GM12878 (cell line): Measurements from ENCODE around the gene TBC1D5. TPM values are rescaled to one million over a fixed set of nuclear protein-coding genes. Genes with fewer than 3 reads are reported as not detected.

Source experiments
- ATAC-seq: fragments of 200-7000 bp; cut with Tn5 transposase; 3 replicates; pipeline ENCODE4 v1.9.1; 2020; ENCODE audit warnings: mild to moderate bottlenecking, moderate library complexity
- BruUV-seq: library from RNA; stranded (reverse); fragments of 400-500 nt; replicated peaks from 2 replicates; lab custom pipeline; 2021; lab: Mats Ljungman, UMichigan
- CTCF ChIA-PET: fragments of 300-600 bp; sonication (Branson Sonifier 250); formaldehyde crosslinking; extraction: SDS; loops from one replicate; lab custom pipeline; 2021; ENCODE audit warnings: inconsistent platforms; lab: Yijun Ruan, JAX
- POLR2A ChIA-PET: fragments of 350-600 bp; formaldehyde crosslinking; extraction: SDS; loops from one replicate; lab custom pipeline; 2021; ENCODE audit warnings: inconsistent platforms; lab: Charles Lee
- RAD21 ChIA-PET: fragments of 300-600 bp; sonication (Branson Sonifier 250); formaldehyde crosslinking; loops from one replicate; lab custom pipeline; 2023; ENCODE audit warnings: antibody characterized with exemption; ENCODE audit not compliant: unreplicated experiment; lab: Charles Lee
- SMC1A ChIA-PET: fragments of 300-600 bp; sonication (Branson Sonifier 250); formaldehyde crosslinking; loops from one replicate; lab custom pipeline; 2023; ENCODE audit not compliant: unreplicated experiment, uncharacterized antibody; lab: Charles Lee
- DNase-seq: peaks from one replicate; pipeline ENCODE4 v3.0.0-alpha.2; 2011; ENCODE audit warnings: low read depth, low spot score
- FAIRE-seq: peaks from 3 replicates; lab custom pipeline; 2011; peaks lifted over from hg19 to GRCh38; lab: Jason Lieb, UNC
- H2AFZ ChIP-seq: 2 replicates; pipeline ENCODE4 v1.6.0; 2011; ENCODE audit warnings: low read depth, low read length, control low read depth; ENCODE audit not compliant: control insufficient read depth
- H3K27ac ChIP-seq: 2 replicates; pipeline ENCODE4 v1.5.1; 2011; ENCODE audit warnings: control low read depth; ENCODE audit not compliant: control insufficient read depth, insufficient read depth
- H3K27me3 ChIP-seq, 2 experiments: replicated peaks in 1 of 2; 2 replicates each; pipeline versions ENCODE4 v1.6.0 to v1.6.1; 2011; ENCODE audit warnings: low read length in 1 of 2; ENCODE audit not compliant: control insufficient read depth in 2 of 2, insufficient read depth in 2 of 2
- H3K36me3 ChIP-seq, 2 experiments: 2 replicates each; pipeline ENCODE4 v1.5.1; 2011; ENCODE audit warnings: low read length in 1 of 2; ENCODE audit not compliant: control insufficient read depth in 2 of 2, insufficient read depth in 2 of 2
- H3K4me1 ChIP-seq: 2 replicates; pipeline ENCODE4 v1.6.1; 2011; ENCODE audit warnings: mild to moderate bottlenecking, low read length, moderate library complexity, mixed read lengths; ENCODE audit not compliant: control insufficient read depth, insufficient read depth
- H3K4me2 ChIP-seq: 2 replicates; pipeline ENCODE4 v1.6.0; 2011; ENCODE audit warnings: control low read depth; ENCODE audit not compliant: control insufficient read depth, insufficient read depth
- H3K4me3 ChIP-seq: fragments of 200-600 bp; sonication (generic); 2 replicates; pipeline ENCODE4 v1.5.1; 2016
- H3K79me2 ChIP-seq: 2 replicates; pipeline ENCODE4 v1.6.0; 2011; ENCODE audit warnings: low read length; ENCODE audit not compliant: control insufficient read depth, insufficient read depth
- H3K9ac ChIP-seq: 2 replicates; pipeline ENCODE4 v1.8.0; 2011; ENCODE audit warnings: low read length, control low read depth, mixed read lengths; ENCODE audit not compliant: control insufficient read depth, insufficient read depth
- H3K9me3 ChIP-seq: replicated peaks from 3 replicates; pipeline ENCODE4 v1.5.1; 2011; ENCODE audit warnings: mild to moderate bottlenecking, low read length; ENCODE audit not compliant: control insufficient read depth, insufficient read depth
- H4K20me1 ChIP-seq: 2 replicates; pipeline ENCODE4 v1.6.0; 2011; ENCODE audit not compliant: control insufficient read depth, insufficient read depth
- CBX3 ChIP-seq: fragments of 200-600 bp; sonication (generic); IDR thresholded peaks from 2 replicates; pipeline ENCODE4 v1.6.1; 2016; ENCODE audit warnings: low read depth, borderline replicate concordance
- DPF2 ChIP-seq: fragments of 450-650 bp; IDR thresholded peaks from 2 replicates; pipeline ENCODE4 v1.6.1; 2017; ENCODE audit warnings: mild to moderate bottlenecking
- KAT2A ChIP-seq: conservative IDR thresholded peaks from 2 replicates; pipeline ENCODE4 v1.6.1; 2011; ENCODE audit warnings: low read depth, low read length; ENCODE audit not compliant: control insufficient read depth
- NFYB ChIP-seq: IDR thresholded peaks from 2 replicates; pipeline ENCODE4 v1.6.1; 2011; ENCODE audit warnings: low read depth, mild to moderate bottlenecking, low read length, improper control_type of control experiment, moderate library complexity; ENCODE audit not compliant: insufficient read depth
- PML ChIP-seq: IDR thresholded peaks from 2 replicates; pipeline ENCODE4 v1.6.1; 2012; ENCODE audit warnings: low read length, inconsistent platforms
- SRF ChIP-seq, 2 experiments: IDR thresholded peaks; 2 replicates each; pipeline ENCODE4 v1.6.1; 2011; ENCODE audit warnings: low read depth in 2 of 2, low read length in 2 of 2, mild to moderate bottlenecking in 1 of 2, moderate library complexity in 1 of 2
- TARDBP ChIP-seq: IDR thresholded peaks from 2 replicates; pipeline ENCODE4 v1.6.1; 2016; ENCODE audit warnings: borderline replicate concordance
- TCF12 ChIP-seq: IDR thresholded peaks from 2 replicates; pipeline ENCODE4 v1.6.1; 2011; ENCODE audit warnings: low read depth, mild to moderate bottlenecking, low read length
- ZNF207 ChIP-seq: fragments of 450-650 bp; IDR thresholded peaks from 2 replicates; pipeline ENCODE4 v1.6.1; 2014; ENCODE audit warnings: antibody characterized with exemption, mild to moderate bottlenecking, borderline replicate concordance
- WGBS: methylation state at CpG from one replicate; pipeline ENCODE4 v1.1.6; 2016; ENCODE audit warnings: low lambda C conversion rate; ENCODE audit not compliant: insufficient replicate concordance, insufficient coverage; ENCODE audit errors: missing lambda C conversion rate; 5-methylcytosine and 5-hydroxymethylcytosine counted together
- in situ Hi-C: fragments of 300-500 bp; cut with MboI; formaldehyde crosslinking; loops from 9 replicates; pipeline ENCODE4 v1.14.3; 2018; ENCODE audit warnings: mixed read lengths
- intact Hi-C: fragments of 100-400 bp; cut with micrococcal nuclease; formaldehyde crosslinking; loops from one replicate; pipeline ENCODE4 v1.14.2; 2022; ENCODE audit not compliant: unreplicated experiment
- polyA plus RNA-seq, 11 experiments: library from polyadenylated mRNA; depleted of rRNA in 4 of 11; unstranded in 6 of 11; stranded (reverse) in 5 of 11; fragments of >200 nt; fragmentation: Nextera tagmentation in 4 of 11; fragmentation: Illumina TruSeq in 1 of 11; extraction: Ambion mirVana in 4 of 11; extraction: Trizol in 1 of 11; gene quantifications; 1 replicate in 1 of 11; 2 replicates in 10 of 11; pipeline versions ENCODE4 v1.2.1 to v1.2.3, GENCODE V29; 2011 to 2016; ENCODE audit warnings: inconsistent platforms in 2 of 11, missing spikeins in 2 of 11, low read depth in 1 of 11
- total RNA-seq, 4 experiments: library from RNA; depleted of rRNA in 3 of 4; stranded (reverse); fragments of >200 nt in 3 of 4; fragmentation: Illumina TruSeq in 1 of 4; extraction: Trizol in 1 of 4; gene quantifications; 2 replicates each; pipeline versions ENCODE4 v1.2.1 to v1.2.3, GENCODE V29; 2013 to 2021
- TF ChIP-seq, protein P1 (sequence below): IDR thresholded peaks from 2 replicates; pipeline ENCODE4 v1.6.1; 2012; ENCODE audit warnings: low read depth, low read length, improper control_type of control experiment
- TF ChIP-seq, protein P2 (sequence below): IDR thresholded peaks from 2 replicates; pipeline ENCODE4 v1.6.1; 2012; ENCODE audit warnings: low read depth, low read length, improper control_type of control experiment
- TF ChIP-seq, protein P3 (sequence below): IDR thresholded peaks from 2 replicates; pipeline ENCODE4 v1.6.1; 2011; ENCODE audit warnings: low read depth, low read length, improper control_type of control experiment, borderline replicate concordance
- TF ChIP-seq, protein P4 (sequence below): fragments of 450-650 bp; IDR thresholded peaks from 2 replicates; pipeline ENCODE4 v1.6.1; 2018; ENCODE audit warnings: mild to moderate bottlenecking, low read depth, moderate library complexity; ENCODE audit not compliant: partially characterized antibody

TBC1D5 gene
- total and polyA plus RNA-seq, 10 of the 15 experiments (the other 5 are each of a cell fraction or from before 2014, with no cell fraction given) = 5.5 to 61.0 (median 43.8) TPM

DNA sequence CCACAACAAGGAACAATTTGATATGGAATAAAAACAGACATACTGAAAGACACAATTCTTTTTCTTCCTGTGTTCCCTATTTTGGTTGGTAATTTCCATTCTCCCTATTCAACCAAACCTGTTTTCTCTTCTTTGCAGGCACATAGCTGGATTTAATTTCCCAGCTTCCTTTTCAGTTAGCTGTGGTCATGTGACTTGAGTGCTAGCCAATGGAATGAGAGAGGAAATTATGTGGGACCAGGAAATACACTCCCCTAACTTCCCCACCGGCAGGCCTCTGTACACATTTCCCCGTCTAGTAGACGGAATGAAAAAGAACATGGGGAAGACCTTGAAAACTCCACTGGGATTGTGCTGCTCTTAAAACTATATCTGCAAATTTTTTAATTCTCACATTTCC is 351.6 kb downstream of the TBC1D5 start:
- Histone ChIP-seq H3K9ac (no peak overlapping the region), H3K9me3 (no peaks in the 10 kb centered on the region), H3K4me2 (no peak overlapping the region), H3K4me1 (no peaks in the 10 kb centered on the region), H4K20me1 (no peaks in the 10 kb centered on the region), H3K27ac (no peak overlapping the region), H3K4me3 (no peak overlapping the region), H3K79me2 (no peaks in the 10 kb centered on the region)
- in situ Hi-C loops (no loop called here), intact Hi-C loops (no loop called here)
- FAIRE-seq (no peak), ATAC-seq (no peak)
- POLR2A ChIA-PET = no interaction called here
- CTCF ChIA-PET = interaction anchor here (0.9 to 1.2 kb wide), 2 partner anchors 16 to 22 kb away, joined by 3 to 4 read pairs; no protein-coding TSS in a partner anchor
- no TSS peak for BruUV-seq
- WGBS = 100% methylated on average over 3 of the region's 3 CpGs
- no peak for TF ChIP-seq TCF12
- TF ChIP-seq NFYB = 0 out of 2 replicates have a peak, but pooled peaks have one; percentile 31
- no peak for TF ChIP-seq DPF2
- TF ChIP-seq TARDBP = no peak
- TF ChIP-seq, all 136 proteins: peak for 1
- Histone ChIP-seq H2AFZ (no peak overlapping the region), H3K36me3 (no peaks in the 10 kb centered on the region), H3K27me3 (no peaks in the 10 kb centered on the region)
- SMC1A ChIA-PET = interaction anchor here (0.9 to 2.5 kb wide), 4 partner anchors 9 to 23 kb away, joined by 3 to 7 read pairs (median 4); no protein-coding TSS in a partner anchor
- RAD21 ChIA-PET = no interaction called here
- no peak for DNase-seq

DNA sequence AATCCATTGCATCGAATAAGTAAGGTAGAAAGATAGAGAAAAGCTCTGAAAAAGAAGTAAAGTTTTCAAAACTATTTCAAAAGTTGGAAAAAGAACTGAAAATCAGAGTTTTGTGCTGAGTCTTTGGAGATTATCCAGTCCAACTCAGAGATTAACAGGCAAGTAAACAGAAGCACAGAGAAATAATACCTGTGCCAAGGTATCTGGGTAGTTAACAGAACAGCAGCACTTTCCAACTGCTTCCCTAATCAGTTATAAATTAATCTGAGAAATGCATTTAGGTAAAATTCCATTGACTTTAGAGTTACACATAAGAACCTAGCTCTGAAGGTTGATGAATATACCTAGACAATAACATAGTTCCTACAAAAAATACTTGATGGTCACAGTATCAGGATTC is 355.3 kb downstream of the TBC1D5 start:
- no TSS peak for BruUV-seq
- H3K27me3 ChIP-seq = no peaks in the 10 kb centered on the region
- FAIRE-seq = no peak
- no peak for ATAC-seq
- POLR2A ChIA-PET = no interaction called here
- H3K4me2 ChIP-seq = no peak overlapping the region
- intact Hi-C loops (no loop called here), in situ Hi-C loops (no loop called here)
- H3K9ac ChIP-seq = no peak overlapping the region
- H2AFZ ChIP-seq = no peak overlapping the region
- no peak overlapping the region for H3K27ac ChIP-seq
- CTCF ChIA-PET = no interaction called here
- 83% methylated on average over 1 of the region's 1 CpG for WGBS
- H3K79me2 ChIP-seq = no peaks in the 10 kb centered on the region
- no peak overlapping the region for H3K4me3 ChIP-seq
- SMC1A ChIA-PET = interaction anchor here (1.1 to 1.8 kb wide), 3 partner anchors 11 to 13 kb away, joined by 4 to 6 read pairs (median 5); no protein-coding TSS in a partner anchor
- peaks cover 0 to 3% of the 10 kb centered on the region in 2 experiments; a peak in 1 of 4 replicates for H3K36me3 ChIP-seq
- no peak for DNase-seq
- H3K9me3 ChIP-seq = no peaks in the 10 kb centered on the region
- no peaks in the 10 kb centered on the region for H3K4me1 ChIP-seq
- H4K20me1 ChIP-seq = no peaks in the 10 kb centered on the region
- RAD21 ChIA-PET = no interaction called here
- TF ChIP-seq, protein P1, sequence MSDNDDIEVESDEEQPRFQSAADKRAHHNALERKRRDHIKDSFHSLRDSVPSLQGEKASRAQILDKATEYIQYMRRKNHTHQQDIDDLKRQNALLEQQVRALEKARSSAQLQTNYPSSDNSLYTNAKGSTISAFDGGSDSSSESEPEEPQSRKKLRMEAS = no peak
- TF ChIP-seq CBX3 = no peak
- no peak for TF ChIP-seq KAT2A
- no peak for TF ChIP-seq SRF (IDR thresholded peaks at IDR 0.05; ENCODE audit: low read depth in 2 of 2, low read length in 2 of 2)
- no peak for TF ChIP-seq PML
- TF ChIP-seq, protein P2, sequence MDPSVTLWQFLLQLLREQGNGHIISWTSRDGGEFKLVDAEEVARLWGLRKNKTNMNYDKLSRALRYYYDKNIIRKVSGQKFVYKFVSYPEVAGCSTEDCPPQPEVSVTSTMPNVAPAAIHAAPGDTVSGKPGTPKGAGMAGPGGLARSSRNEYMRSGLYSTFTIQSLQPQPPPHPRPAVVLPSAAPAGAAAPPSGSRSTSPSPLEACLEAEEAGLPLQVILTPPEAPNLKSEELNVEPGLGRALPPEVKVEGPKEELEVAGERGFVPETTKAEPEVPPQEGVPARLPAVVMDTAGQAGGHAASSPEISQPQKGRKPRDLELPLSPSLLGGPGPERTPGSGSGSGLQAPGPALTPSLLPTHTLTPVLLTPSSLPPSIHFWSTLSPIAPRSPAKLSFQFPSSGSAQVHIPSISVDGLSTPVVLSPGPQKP = no peak
- TF ChIP-seq, protein P3, sequence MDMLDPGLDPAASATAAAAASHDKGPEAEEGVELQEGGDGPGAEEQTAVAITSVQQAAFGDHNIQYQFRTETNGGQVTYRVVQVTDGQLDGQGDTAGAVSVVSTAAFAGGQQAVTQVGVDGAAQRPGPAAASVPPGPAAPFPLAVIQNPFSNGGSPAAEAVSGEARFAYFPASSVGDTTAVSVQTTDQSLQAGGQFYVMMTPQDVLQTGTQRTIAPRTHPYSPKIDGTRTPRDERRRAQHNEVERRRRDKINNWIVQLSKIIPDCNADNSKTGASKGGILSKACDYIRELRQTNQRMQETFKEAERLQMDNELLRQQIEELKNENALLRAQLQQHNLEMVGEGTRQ = no peak
- TF ChIP-seq, protein P4, sequence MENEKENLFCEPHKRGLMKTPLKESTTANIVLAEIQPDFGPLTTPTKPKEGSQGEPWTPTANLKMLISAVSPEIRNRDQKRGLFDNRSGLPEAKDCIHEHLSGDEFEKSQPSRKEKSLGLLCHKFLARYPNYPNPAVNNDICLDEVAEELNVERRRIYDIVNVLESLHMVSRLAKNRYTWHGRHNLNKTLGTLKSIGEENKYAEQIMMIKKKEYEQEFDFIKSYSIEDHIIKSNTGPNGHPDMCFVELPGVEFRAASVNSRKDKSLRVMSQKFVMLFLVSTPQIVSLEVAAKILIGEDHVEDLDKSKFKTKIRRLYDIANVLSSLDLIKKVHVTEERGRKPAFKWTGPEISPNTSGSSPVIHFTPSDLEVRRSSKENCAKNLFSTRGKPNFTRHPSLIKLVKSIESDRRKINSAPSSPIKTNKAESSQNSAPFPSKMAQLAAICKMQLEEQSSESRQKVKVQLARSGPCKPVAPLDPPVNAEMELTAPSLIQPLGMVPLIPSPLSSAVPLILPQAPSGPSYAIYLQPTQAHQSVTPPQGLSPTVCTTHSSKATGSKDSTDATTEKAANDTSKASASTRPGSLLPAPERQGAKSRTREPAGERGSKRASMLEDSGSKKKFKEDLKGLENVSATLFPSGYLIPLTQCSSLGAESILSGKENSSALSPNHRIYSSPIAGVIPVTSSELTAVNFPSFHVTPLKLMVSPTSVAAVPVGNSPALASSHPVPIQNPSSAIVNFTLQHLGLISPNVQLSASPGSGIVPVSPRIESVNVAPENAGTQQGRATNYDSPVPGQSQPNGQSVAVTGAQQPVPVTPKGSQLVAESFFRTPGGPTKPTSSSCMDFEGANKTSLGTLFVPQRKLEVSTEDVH = no peak
- TF ChIP-seq ZNF207 = no peak
